Activated CD8-positive, alpha-beta T cell treated with anti-CD3 and anti-CD28 coated beads for 36 hours (primary cell): ENCODE results near the gene HELT. TPM values are rescaled to one million over a fixed set of nuclear protein-coding genes. Genes with fewer than 3 reads are reported as not detected.
A peak's percentile ranks its signal among the peaks of the same experiment; 100 is the strongest.
"Not testable (repeated sequence)": the region's sequence is repeated elsewhere in the genome, so short reads cannot be mapped to it uniquely, and the experiment has no call there.

Experiments
- ATAC-seq: fragments of 200-7000 bp; cut with Tn5 transposase; one replicate; pipeline ENCODE4 v1.10.0; 2021; ENCODE audit warnings: mild to moderate bottlenecking, moderate library complexity
- CTCF ChIA-PET: fragments of 350-600 bp; sonication (Branson Sonifier 250); formaldehyde crosslinking; loops from one replicate; lab custom pipeline; 2021; ENCODE audit warnings: antibody characterized with exemption; lab: Charles Lee
- POLR2A ChIA-PET: fragments of 350-600 bp; sonication (Branson Sonifier 250); formaldehyde crosslinking; loops from one replicate; lab custom pipeline; 2021; ENCODE audit warnings: antibody characterized with exemption; lab: Charles Lee
- DNase-seq: peaks from one replicate; pipeline ENCODE4 v3.0.0-alpha.2; 2020
- H3K27ac Mint-ChIP-seq: one replicate; pipeline ENCODE4 v1.8.0; 2021; ENCODE audit warnings: mild to moderate bottlenecking, mixed read lengths
- H3K27me3 Mint-ChIP-seq: one replicate; pipeline ENCODE4 v1.8.0; 2021; ENCODE audit warnings: mixed read lengths
- H3K36me3 Mint-ChIP-seq: one replicate; pipeline ENCODE4 v1.8.0; 2021; ENCODE audit warnings: low read depth, mixed read lengths
- H3K4me1 Mint-ChIP-seq: one replicate; pipeline ENCODE4 v1.8.0; 2021; ENCODE audit warnings: low read depth, mixed read lengths
- H3K4me3 Mint-ChIP-seq: one replicate; pipeline ENCODE4 v1.8.0; 2021; ENCODE audit warnings: mild to moderate bottlenecking, moderate library complexity, mixed read lengths
- H3K9me3 Mint-ChIP-seq: one replicate; pipeline ENCODE4 v1.8.0; 2021; ENCODE audit warnings: mixed read lengths
- intact Hi-C: fragments of 100-400 bp; cut with micrococcal nuclease; formaldehyde crosslinking; loops from one replicate; pipeline ENCODE4 v1.10.0; 2022
- total RNA-seq, 2 experiments: library from RNA; stranded (reverse); gene quantifications; one replicate each; pipeline ENCODE4 v1.2.3, GENCODE V29; 2021
- TF ChIP-seq, protein P1 (sequence below): fragments of 200-600 bp; IDR thresholded peaks from one replicate; pipeline ENCODE4 v1.8.0; 2022; ENCODE audit warnings: antibody characterized with exemption, mild to moderate bottlenecking

The HELT gene
- total RNA-seq, 2 experiments from 2014 or later: not detected

DNA sequence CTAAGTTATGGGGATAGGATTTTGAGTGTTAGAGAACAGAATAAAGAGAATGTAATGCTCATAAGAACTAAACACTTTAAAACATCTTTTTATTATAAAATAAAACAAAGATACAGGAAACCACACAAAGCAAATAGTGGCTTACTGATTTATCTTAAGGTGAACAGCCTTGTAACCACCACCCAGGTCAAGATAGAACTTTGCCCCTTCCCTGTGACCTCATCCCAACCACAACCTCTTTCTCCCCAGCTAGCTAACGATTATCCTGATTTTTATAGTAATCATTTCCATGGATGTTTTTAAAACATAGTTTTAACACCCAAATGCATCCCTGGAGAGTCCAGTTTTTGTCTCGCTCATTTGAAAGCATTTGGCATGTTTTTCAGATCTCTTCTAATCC is 17.0 kb downstream of the HELT start:
- CTCF ChIA-PET: no interaction called here
- Mint-ChIP-seq H3K4me3 (no peak overlapping the region), H3K9me3 (no peaks in the 10 kb centered on the region), H3K36me3 (no peaks in the 10 kb centered on the region), H3K27ac (no peak overlapping the region), H3K27me3 (peaks cover 17% of the 10 kb centered on the region), H3K4me1 (peaks cover 8% of the 10 kb centered on the region)
- DNase-seq (no peak), ATAC-seq (no peak)
- intact Hi-C loops: no loop called here
- TF ChIP-seq, protein P1, sequence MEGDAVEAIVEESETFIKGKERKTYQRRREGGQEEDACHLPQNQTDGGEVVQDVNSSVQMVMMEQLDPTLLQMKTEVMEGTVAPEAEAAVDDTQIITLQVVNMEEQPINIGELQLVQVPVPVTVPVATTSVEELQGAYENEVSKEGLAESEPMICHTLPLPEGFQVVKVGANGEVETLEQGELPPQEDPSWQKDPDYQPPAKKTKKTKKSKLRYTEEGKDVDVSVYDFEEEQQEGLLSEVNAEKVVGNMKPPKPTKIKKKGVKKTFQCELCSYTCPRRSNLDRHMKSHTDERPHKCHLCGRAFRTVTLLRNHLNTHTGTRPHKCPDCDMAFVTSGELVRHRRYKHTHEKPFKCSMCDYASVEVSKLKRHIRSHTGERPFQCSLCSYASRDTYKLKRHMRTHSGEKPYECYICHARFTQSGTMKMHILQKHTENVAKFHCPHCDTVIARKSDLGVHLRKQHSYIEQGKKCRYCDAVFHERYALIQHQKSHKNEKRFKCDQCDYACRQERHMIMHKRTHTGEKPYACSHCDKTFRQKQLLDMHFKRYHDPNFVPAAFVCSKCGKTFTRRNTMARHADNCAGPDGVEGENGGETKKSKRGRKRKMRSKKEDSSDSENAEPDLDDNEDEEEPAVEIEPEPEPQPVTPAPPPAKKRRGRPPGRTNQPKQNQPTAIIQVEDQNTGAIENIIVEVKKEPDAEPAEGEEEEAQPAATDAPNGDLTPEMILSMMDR: no peak
- POLR2A ChIA-PET: no interaction called here

DNA sequence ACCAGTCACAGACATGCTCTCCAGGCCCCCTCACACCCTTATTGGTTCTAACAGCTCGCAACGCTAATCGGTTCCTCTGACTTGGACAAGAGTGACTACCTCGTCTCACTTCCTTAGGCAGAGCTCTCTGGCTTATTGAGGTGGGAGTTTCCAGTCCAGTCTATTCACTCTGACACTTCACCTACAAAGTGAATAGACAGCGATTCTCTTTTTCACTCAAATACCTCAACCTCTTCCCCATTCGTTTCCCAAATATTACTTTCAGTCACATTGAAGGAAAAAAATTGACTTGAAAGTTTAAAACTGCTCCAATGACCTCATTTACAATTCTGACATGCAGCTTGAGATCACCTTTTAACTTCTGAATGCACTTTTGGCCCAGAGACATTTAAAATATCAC is 17.7 kb downstream of the HELT start:
- Mint-ChIP-seq H3K9me3 (no peaks in the 10 kb centered on the region), H3K27ac (no peak overlapping the region), H3K4me3 (no peak overlapping the region), H3K36me3 (no peaks in the 10 kb centered on the region), H3K27me3 (peaks cover 15% of the 10 kb centered on the region), H3K4me1 (peaks cover 12% of the 10 kb centered on the region)
- intact Hi-C loops: no loop called here
- ChIA-PET POLR2A (no interaction called here), CTCF (interaction anchor here (0.9 to 1.6 kb wide), 2 partner anchors 31 to 562 kb away, joined by 3 to 6 read pairs; no protein-coding TSS in a partner anchor)
- DNase-seq (no peak), ATAC-seq (no peak)
- TF ChIP-seq, protein P1: no peak

DNA sequence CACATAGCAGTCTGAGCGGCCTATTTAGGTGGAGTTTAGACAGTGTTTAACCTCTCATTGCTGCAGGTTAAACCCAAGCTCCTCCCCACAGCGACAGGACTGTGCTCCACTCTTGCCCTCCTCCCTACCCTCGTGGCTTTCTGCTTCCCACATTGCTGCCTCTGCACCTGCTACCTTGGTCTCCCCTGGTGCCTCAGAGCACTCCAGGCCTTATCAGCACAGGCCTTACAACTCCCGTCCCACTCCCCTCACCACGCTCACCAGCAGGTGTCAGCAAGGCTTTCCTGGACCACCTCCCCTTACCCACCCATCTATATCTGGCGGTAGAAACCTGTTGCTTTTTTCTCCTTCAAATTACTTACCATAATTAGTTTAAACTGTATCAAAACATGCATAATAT is 18.6 kb downstream of the HELT start:
- peaks cover 14% of the 10 kb centered on the region for H3K27me3 Mint-ChIP-seq
- CTCF ChIA-PET: interaction anchor here (0.9 to 6.5 kb wide), 6 partner anchors 29 to 561 kb away, joined by 3 to 78 read pairs (median 6); no protein-coding TSS in a partner anchor

DNA sequence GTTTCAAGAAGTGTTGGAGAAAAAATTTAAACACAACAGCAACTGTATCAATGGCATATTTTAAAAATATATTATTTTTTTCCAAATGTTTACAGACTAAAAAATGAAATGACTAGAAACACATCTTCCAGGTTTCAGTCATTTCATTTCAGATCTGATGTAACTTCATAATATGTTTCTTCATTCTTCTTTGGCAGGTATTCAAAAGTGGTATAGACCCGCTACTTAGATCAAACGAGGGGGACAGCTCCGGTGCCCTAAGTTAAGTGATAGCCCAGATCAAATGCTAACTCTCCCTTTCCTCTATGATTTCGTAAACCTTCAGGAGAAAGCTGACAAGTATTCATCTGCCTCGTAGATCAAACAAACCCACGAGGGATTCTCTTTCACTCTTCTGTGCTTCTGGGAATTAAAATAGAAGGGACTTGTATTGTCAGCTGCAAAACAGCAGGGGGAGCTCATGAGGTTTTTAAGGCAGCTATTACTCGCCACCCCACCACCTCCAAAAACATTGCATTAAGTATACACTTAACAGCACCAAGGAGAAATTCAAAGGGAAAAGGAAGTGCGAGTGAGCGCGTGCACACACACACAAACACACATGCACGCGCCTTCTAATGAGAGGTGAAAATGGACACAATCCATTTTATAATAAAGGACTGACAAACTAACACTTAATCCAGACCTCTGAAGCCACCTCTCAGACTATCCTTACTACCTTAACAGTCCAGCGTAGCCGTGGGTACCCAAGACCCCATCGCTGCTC is 21.4 kb downstream of the HELT start:
- Mint-ChIP-seq H3K4me3 (peak overlapping the region; percentile 71), H3K36me3 (no peaks in the 10 kb centered on the region), H3K27me3 (peaks cover 4% of the 10 kb centered on the region), H3K4me1 (peaks cover 12% of the 10 kb centered on the region), H3K27ac (peak overlapping the region; percentile 81), H3K9me3 (no peaks in the 10 kb centered on the region)
- TF ChIP-seq, protein P1: peak; percentile 77
- ATAC-seq (peak; percentile 95), DNase-seq (peak; percentile 67)
- intact Hi-C loops: loop anchor here (2.0 to 5.0 kb wide), 2 partner anchors 53 to 95 kb away; no protein-coding TSS in a partner anchor
- ChIA-PET POLR2A (interaction anchor here (1.0 to 1.2 kb wide), 2 partner anchors 11 to 103 kb away, joined by 3 read pairs; partner anchors contain the start of gene SLC25A4), CTCF (interaction anchor here (0.6 to 6.5 kb wide), 29 partner anchors 8 to 998 kb away, joined by 3 to 78 read pairs (median 4); partner anchors contain the start of gene SLC25A4)

More for the DNA sequence above, 18.6 kb downstream of the HELT start:
- Mint-ChIP-seq H3K4me1 (peaks cover 12% of the 10 kb centered on the region), H3K36me3 (no peaks in the 10 kb centered on the region), H3K9me3 (no peaks in the 10 kb centered on the region), H3K4me3 (no peak overlapping the region), H3K27ac (peak overlapping the region; percentile 8)
- POLR2A ChIA-PET: no interaction called here
- DNase-seq (no peak), ATAC-seq (no peak)
- intact Hi-C loops: no loop called here
- TF ChIP-seq, protein P1: no peak

DNA sequence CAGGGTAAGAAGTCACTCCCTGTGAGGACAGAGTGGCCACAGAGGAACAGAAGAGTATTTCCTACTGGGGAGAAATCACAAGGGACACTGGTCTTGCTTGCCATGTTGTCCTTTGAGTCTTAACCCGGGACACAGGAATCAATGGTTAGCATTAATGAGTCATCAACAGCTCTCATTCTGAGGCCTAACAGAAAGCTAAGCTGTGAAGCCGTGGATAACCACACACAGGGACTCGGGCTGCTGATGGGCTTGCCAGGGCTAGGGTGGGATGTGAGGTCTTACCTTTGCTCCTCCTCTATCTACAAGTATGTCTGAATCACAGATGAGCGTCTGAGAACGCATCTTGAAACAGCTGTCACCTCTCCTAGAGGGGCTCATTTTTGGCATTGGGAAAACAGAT is 22.2 kb downstream of the HELT start:
- no peaks in the 10 kb centered on the region for H3K9me3 Mint-ChIP-seq
- CTCF ChIA-PET: interaction anchor here (0.7 to 6.5 kb wide), 22 partner anchors 8 to 997 kb away, joined by 3 to 78 read pairs (median 4); partner anchors contain the start of gene SLC25A4
- TF ChIP-seq, protein P1: no peak
- intact Hi-C loops: loop anchor here (2.0 to 5.0 kb wide), 2 partner anchors 52 to 94 kb away; no protein-coding TSS in a partner anchor
- H3K27ac Mint-ChIP-seq: no peak overlapping the region
- POLR2A ChIA-PET: no interaction called here
- H3K27me3 Mint-ChIP-seq: peaks cover 4% of the 10 kb centered on the region
- H3K4me1 Mint-ChIP-seq: peaks cover 12% of the 10 kb centered on the region
- ATAC-seq: peak; percentile 34
- H3K4me3 Mint-ChIP-seq: no peak overlapping the region
- no peak for DNase-seq
- no peaks in the 10 kb centered on the region for H3K36me3 Mint-ChIP-seq

DNA sequence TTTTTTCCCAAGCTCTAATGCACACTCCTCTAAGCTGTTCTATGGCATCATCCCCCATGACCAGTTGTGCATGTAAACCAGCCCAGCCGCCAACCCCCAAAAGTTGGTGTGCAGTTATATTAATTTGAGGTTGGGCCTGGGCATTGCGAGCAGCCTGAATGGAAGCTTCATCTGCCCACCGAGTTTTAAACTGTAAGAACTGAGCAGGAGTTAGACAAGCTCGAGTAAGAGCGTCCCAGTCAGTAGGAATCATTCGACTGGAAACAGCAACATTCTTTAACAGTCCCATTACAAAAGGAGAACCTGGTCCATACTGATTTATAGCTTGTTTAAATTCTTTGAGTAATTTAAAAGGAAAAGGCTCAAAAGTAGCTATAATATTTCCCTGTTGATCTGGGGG is 32.0 kb downstream of the HELT start:
- ATAC-seq, H3K9me3 Mint-ChIP-seq, H3K4me3 Mint-ChIP-seq, DNase-seq, H3K36me3 Mint-ChIP-seq, H3K27ac Mint-ChIP-seq, intact Hi-C loops, H3K4me1 Mint-ChIP-seq: not testable (repeated sequence)
- ChIA-PET POLR2A (interaction anchor here (0.7 kb wide), 1 partner anchor 11 kb away, joined by 3 read pairs; no protein-coding TSS in a partner anchor), CTCF (interaction anchor here (0.8 to 2.1 kb wide), 2 partner anchors 8 to 11 kb away, joined by 3 to 5 read pairs; no protein-coding TSS in a partner anchor)
- H3K27me3 Mint-ChIP-seq: peaks cover 22% of the 10 kb centered on the region

DNA sequence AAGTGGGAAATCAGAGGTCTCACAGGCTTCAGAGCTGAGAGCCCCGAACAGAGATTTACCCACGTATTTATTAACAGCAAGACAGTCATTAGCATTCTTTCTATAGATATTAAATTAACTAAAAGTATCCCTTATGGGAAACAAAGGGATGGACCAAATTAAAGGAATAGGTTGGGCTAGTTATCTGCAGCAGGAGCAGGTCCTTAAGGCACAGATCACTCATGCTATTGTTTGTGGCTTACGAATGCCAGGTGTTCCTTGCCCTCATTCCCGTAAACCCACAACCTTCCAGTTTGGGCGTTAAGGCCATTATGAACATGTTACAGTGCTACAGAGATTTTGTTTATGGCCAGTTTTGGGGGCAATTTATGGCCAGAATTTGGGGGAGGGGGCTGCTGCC is 33.0 kb downstream of the HELT start:
- H3K4me1 Mint-ChIP-seq, H3K36me3 Mint-ChIP-seq, H3K4me3 Mint-ChIP-seq, ATAC-seq, intact Hi-C loops, DNase-seq, H3K9me3 Mint-ChIP-seq, H3K27ac Mint-ChIP-seq, POLR2A ChIA-PET: not testable (repeated sequence)
- H3K27me3 Mint-ChIP-seq: peaks cover 21% of the 10 kb centered on the region
- CTCF ChIA-PET: interaction anchor here (0.6 kb wide), 1 partner anchor 32 kb away, joined by 3 read pairs; no protein-coding TSS in a partner anchor
